GM12891 (cell line): ENCODE measurements around the gene CCL17.

ENCODE experiments used
- PAX5 ChIP-seq: IDR thresholded peaks from 2 replicates; pipeline ENCODE4 v1.6.1; 2011; ENCODE audit warnings: low read length, moderate library complexity, mild to moderate bottlenecking; ENCODE audit not compliant: insufficient read depth, severe bottlenecking
- POLR2A ChIP-seq: IDR thresholded peaks from 2 replicates; pipeline ENCODE4 v1.6.1; 2011; ENCODE audit warnings: low read depth, low read length, control low read depth
- POLR2AphosphoS5 ChIP-seq: IDR thresholded peaks from 2 replicates; pipeline ENCODE4 v1.6.1; 2011; ENCODE audit warnings: low read depth, low read length, control low read depth
- POU2F2 ChIP-seq: IDR thresholded peaks from 2 replicates; pipeline ENCODE4 v1.6.1; 2011; ENCODE audit warnings: low read depth, mild to moderate bottlenecking, control low read depth, low read length, moderate library complexity
- SPI1 ChIP-seq: IDR thresholded peaks from 2 replicates; pipeline ENCODE4 v1.6.1; 2011; ENCODE audit warnings: low read depth, low read length, control low read depth
- TAF1 ChIP-seq: IDR thresholded peaks from 2 replicates; pipeline ENCODE4 v1.6.1; 2011; ENCODE audit warnings: low read depth, low read length, control low read depth

DNA sequence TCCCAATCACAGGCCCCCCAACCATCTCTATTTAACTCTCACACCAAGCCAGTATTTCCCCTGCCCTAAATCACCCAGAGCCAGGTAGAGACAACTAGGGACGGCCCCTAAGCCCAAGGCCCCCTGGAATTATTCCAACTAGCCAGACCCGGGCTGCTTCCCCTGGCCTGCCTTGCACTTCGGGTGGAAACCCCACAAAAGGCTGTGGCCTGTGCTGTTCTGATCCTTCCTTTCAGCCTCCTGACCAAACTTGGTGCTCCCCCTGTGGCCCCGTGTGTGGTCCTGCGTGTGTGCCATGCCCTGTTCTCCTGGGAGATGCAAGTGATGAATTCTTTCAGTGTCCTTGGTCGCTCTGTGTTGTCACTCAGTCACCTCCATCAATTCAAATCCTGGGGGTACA, 14.9 kb downstream of the CCL17 start:
- TF ChIP-seq POLR2A (no peak), TAF1 (no peak), POLR2AphosphoS5 (no peak), SPI1 (no peak), PAX5 (no peak), POU2F2 (no peak)
